GM18873 (cell line): ENCODE measurements around the gene CCDC78.
"Not testable (repeated sequence)": the region's sequence is repeated elsewhere in the genome, so short reads cannot be mapped to it uniquely, and the experiment has no call there.

Experiments used
- ATAC-seq: cut with Tn5 transposase; IDR thresholded peaks from one replicate; pipeline ENCODE4 v1.9.1; 2021; ENCODE audit warnings: mild to moderate bottlenecking, moderate library complexity, moderate number of reproducible peaks; ENCODE audit not compliant: unreplicated experiment, low FRiP score

CCDC78 gene

DNA sequence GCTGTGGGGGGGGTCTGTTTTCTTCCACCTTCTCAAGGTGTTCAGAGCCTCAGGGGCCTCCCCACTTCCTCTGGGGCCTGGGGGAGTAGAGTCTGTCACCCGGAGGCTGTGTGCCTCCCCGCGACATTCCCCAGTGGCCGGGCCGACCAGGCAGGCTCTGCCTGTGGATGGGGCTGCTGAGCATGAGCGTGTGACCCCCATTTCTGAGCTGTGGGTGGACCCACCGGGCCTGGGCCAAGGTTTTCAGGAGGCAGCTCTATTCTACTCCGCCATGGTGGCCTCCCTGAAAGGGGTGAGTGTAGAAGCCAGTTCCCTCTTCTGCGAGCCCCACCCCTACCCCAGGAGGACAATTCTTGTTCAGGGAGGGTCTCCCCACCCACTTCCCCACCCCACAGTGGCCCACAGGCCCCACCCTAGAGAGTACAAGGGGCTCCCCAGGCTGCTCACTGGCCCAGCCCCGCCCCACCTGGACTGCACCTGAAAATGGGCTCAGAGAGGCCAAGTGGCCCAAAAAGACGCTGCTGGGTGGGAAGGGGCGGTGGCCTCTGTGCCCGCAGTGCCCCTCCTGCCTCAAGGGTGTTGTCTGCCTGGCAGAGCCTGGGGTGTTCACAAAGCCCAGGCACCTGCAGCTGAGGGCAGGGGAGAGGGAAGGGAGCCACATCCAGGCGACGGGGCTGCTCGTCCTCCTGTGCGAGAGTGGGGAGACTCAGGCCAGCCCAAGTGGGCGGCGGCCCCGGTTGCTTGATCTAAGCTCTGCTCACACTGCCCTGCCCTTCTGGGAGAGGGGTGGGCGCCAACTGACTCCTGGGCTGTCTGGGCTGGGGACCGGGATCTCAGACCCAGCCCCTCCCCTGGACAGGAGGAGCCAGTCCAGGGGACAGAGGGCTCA is 35.6 kb upstream of the CCDC78 start:
- ATAC-seq: no peak

- no peak for ATAC-seq
Observed at GRCh38 chr16:760545-761343, 34.5 kb upstream of the CCDC78 start, which contains the start of gene MSLN. TSS of gene MSLN (plus strand) at chr16:760734. CDS start at chr16:762681, 1,947 bp downstream.

GRCh38 chr16:760065-760464 is 33.8 kb upstream of the CCDC78 start:
- ATAC-seq: no peak

- no peak for ATAC-seq
Observed at GRCh38 chr16:759110-759910, 33.1 kb upstream of the CCDC78 start.

- no peak for ATAC-seq
Observed at GRCh38 chr16:756428-756827, 30.2 kb upstream of the CCDC78 start.

DNA sequence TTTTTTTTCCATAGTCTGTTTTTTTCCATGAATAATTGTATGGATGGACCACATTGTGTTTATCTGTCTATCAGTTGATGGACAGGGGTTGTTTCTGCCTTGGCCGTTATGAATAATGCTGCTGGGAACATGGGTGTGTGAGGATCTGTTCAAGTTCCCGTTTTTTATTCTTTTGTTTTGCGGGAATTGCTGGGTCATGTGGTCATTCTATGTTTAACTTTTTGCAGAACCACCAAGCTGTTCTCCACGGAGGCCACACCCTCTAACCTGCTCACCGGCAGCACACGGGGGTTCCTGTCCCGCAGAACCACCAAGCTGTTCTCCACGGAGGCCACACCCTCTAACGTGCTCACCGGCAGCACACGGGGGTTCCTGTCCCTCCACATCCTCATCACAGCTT is 28.4 kb upstream of the CCDC78 start:
- ATAC-seq: no peak

DNA sequence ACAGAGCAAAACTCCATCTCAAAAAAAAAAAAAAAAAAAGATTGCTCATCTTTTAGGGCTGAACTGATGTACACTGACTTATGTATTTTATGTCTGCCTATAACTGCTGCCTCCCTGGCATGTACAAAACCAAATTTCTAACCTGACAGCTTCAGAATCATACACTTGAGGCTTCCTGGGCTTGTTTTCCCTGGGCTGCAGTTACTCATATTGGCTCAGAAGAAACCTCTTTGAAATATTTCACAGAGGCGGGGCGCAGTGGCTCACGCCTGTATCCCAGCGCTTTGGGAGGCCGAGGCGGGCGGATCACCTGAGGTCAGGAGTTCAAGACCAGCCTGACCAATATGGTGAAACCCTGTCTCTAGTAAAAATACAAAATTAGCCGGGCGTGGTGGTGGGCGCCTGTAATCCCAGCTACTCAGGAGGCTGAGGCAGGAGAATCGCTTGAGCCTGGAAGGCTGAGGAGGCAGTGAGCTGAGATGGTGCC is 27.9 kb upstream of the CCDC78 start:
- ATAC-seq: not testable (repeated sequence)

DNA sequence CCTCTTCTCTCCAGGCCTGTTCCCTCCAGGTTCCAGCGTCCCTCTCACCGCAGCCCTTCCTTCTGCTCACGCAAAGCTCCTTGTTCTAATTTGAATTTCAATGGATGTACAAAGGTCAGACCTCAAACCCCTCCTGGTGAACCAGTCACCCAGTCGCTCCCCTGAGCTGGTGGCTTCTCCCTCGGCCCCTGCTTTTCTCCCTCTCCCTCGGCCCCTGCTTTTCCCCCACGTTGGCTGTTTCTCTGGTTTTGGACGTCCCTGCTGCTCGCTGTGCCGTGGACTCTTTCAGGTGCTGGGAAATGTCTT is 25.7 kb upstream of the CCDC78 start:
- ATAC-seq: no peak

DNA sequence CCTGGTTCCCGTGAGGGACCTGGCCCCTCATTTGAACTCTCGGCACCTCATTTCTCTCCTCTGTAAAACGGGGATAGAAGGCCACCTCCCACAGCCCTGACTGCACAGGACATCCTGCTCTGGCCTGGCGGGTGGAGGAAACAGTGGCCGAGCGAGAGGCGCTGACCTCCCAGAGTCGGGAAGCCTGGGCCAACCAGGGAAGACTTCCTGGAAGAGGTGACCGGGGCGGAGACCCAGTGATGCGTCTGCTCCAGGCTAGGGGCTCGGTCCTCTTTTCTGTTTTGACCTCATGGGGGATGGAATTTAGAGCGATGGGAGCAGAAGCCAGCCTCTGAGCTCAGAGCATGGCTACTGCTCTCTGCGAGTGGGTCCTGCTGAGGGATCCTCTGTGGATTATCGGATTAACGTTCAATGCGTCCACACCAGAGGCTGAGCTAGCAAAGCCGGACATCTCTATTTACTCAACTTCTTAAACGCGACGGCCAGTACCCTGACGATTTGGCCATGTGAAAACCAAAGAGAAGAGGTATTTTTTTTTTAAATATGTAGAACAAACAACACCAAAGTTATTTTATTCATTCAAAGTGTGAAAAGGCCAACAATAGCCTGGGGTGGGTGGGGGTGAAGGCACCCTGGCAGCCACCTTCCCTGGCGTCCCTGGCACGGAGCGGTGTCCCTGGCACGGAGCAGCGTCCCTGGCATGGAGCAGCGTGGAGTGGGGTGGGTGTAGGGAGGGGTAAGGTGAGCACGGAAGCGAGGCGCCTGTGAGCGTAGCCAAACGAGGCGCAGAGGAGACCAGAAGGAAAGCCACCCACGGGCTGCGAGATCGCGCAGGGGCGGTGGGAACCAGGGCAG is 25.1 kb upstream of the CCDC78 start:
- no peak for ATAC-seq

GRCh38 chr16:750485-750884 is 24.2 kb upstream of the CCDC78 start:
- no peak for ATAC-seq

GRCh38 chr16:749010-749409 is 22.8 kb upstream of the CCDC78 start:
- no peak for ATAC-seq

GRCh38 chr16:747978-748746 is 21.9 kb upstream of the CCDC78 start:
- ATAC-seq: no peak

DNA sequence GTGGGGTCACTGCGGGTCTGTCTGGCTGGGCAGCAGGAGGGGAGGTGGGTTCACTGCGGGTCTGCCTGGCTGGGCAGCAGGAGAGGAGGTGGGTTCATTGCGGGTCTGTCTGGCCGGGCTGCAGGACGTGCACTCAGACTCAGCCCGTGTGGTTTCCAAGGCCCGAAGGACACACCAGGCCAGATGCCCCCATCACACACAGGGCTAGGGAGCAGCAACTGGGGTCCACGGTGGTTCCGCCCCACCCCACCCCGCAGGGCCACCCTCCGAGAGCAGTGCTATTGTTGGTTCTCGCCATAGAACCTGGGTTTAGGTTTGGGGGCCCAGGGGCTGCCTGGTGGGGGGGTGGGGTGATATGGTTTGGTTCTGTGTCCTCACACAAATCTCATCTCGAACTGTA is 20.4 kb upstream of the CCDC78 start:
- no peak for ATAC-seq

DNA sequence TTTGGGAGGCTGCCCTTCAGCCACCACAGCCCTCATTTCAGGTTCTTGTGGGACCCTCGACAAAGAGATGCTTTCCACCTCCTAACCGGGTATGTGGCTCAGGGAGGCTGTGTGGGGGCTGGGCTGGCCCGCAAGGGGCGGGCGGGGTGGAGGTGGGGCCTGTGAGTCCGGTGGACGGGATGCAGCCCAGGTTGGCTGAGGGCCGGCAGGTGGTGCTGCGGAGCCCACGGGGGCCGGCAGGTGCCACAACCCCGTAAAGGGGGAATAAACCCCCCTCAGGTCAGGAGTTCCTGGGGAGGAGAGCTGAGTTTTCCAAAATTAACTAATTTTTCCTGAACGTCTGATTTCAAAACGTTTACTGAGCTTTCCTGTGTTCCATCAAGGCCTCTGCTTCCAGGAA is 19.5 kb upstream of the CCDC78 start:
- ATAC-seq: no peak

- no peak for ATAC-seq
Observed at GRCh38 chr16:743794-744500, 17.7 kb upstream of the CCDC78 start.

DNA sequence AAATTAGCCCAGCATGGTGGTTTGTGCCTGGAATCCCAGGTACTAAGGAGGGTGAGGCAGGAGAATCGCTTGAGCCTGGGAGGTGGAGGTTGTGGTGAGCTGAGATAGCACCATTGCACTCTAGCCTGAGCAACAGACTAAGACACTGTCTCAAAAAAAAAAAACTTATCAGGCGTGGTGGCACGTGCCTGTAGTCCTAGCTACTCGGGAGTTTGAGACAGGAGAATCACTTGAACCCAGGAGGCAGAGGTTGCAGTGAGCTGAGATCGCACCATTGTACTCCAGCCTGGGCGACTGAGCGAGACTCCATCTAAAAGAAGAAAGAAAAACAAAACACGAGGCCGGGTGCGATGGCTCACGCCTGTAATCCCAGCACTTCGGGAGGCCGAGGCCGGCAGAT is 16.7 kb upstream of the CCDC78 start:
- not testable (repeated sequence) for ATAC-seq

DNA sequence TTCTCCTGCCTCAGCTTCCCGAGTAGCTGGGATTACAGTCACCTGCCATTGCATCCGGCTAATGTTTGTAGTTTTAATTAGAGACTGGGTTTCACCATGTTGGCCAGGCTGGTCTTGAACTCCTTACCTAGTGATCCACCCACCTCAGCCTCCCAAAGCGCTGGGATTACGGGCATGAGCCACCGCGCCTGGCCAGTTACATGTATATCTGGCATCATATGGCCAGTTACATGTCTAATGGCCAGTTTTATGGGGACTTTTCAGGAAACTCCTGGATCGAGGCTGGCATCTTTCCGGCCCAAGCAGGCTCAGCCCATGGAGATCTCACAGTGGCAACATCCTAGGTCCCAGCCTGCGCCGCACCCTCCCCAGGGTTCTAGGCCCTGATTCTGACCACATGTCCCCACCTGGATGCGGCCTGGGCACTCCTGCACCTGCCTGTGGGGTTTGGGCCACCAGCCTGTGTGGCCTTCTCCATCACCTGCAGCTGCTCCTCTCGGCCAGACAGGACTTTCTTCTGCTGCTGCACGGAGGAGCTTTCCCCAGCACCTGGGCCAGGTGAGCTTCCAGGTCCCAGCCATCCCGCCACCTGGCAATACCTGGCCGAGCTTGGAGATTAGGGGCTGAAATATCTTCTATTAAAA is 15.9 kb upstream of the CCDC78 start:
- no peak for ATAC-seq
